GM21381 (cell line): ENCODE measurements around the gene CRYZ.
"Not testable (repeated sequence)": the region's sequence is repeated elsewhere in the genome, so short reads cannot be mapped to it uniquely, and the experiment has no call there.

Source experiments
- ATAC-seq: cut with Tn5 transposase; IDR thresholded peaks from one replicate; pipeline ENCODE4 v1.9.1; 2021; ENCODE audit warnings: mild to moderate bottlenecking, moderate library complexity; ENCODE audit not compliant: unreplicated experiment

The CRYZ gene

DNA sequence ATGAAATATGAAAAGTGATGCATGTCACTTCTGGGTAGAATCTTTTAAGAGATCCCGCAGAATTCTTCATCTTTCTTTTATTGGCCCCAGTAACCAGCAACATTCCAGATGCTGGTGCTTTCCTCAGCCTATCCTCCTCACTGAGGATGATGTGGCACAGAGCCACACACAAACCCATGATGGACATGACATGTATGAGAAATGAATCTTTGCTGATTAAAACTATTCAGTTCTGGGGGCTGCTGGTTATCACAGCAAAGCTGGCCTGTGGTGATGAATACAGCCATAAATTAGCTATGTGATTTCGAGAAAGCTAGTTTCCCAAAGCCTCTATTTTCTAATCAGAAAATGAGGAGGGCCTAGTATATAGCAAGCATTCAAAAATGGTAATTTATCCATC lies 51.0 kb downstream of the CRYZ start:
- no peak for ATAC-seq

DNA sequence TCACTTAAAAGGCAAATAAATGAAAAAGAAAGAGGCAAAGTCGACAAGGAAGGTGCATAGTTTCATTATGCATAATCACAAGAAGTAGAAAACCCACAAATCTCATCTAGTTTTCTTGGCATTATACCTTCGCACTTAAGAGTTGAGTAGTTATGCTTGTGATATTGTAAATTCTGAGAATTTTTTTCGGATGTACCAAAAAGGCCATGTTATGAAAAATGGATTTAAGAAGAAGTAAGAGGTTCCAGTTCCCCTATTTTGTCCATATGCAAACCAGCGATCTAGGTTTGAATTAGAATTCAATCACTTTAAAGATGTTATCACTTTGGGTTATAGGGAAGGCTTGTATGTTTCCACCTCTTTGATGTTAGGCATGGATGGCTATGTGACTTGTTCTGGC lies 51.4 kb downstream of the CRYZ start:
- ATAC-seq = peak; percentile 78

DNA sequence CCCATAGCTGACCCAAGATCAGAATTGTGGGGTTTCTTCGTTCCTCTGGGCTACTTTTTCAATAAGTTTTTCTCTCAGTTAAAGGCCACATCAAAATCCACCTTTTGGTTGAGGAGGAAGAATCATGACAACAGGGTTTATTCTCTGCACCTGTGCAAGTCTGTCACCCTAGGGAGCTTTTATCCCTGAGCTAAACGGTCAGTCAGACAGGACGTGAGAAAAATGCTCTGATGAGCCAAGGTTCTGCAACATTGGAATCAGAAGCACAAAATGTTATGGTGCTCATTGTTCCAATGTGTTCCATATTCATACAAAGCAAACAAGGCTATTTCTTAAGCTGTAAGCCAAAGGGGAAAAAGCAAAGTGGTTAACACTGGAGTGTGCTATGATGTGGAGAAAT lies 51.8 kb downstream of the CRYZ start:
- ATAC-seq = peak; percentile 48

DNA sequence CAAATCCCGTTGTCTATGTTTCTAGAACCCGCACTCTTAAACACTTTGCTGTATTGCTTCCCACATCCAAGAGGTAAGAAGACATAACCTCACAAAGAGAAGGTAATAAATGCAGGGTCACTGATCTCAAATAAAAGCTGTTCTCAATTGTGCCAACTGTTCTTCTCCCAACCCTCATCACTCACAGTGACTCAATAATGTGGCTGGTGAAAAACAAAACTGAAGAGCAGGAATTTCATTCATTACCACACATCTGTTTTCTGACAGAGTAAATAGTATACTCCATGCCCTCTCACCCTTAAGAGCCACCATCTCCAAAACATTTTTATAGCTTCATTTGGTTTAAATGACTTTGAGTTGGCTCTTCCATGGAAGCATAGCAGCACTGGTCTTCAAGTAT lies 53.0 kb downstream of the CRYZ start:
- no peak for ATAC-seq

DNA sequence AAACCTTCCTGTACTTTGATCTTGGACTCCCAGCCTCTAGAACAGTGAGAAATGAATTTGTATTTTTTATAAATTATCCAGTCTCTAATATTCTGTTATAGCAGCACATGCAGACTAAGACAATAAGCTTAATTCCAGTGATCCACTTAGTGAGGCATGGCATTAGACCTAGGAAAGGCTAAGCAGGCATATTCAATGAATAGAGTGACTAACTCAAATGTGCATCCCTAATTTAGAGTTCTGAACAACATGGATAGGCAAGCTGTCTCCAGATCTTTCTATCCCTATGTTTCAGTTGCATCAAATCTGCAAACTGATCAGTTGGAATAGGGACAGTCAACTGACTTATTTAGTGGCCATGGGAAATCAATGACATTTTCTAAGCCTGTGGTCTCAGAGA lies 54.9 kb downstream of the CRYZ start:
- ATAC-seq = no peak

DNA sequence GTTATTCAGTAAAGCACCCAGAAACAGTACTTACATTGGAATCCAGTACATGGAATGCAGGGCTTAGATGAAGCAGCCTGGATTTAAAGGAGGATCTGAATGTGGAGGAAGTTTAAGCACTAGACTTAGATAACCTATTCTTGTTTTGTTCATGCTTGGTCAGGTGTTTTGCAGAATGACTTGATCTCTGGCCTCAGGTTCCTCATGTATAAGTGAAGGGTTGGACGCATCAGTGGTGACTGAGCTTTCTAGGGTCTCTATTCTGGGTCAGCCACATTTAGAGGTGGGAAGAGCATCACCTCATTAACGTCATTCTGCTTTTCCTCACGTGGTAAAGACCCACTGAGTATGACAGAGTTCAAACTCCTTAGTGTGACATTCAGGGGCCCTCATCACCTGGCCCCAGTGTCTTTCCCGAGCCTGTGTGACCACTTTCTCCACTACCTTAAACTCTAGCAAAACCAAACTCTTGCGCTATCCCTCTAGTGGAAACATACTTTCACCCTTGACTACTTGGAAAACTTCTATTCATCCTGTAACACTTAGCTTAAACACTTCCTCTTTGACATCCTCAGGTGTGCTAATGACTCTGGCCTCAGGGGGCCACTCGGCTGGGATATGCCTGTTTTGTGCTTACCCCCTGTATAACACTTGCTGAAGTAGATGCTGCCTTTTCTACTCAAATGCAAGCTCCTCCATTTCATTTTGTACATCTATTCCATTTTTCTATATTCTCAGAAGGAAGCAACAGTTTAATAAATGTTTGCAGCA lies 58.4 kb downstream of the CRYZ start:
- no peak for ATAC-seq

DNA sequence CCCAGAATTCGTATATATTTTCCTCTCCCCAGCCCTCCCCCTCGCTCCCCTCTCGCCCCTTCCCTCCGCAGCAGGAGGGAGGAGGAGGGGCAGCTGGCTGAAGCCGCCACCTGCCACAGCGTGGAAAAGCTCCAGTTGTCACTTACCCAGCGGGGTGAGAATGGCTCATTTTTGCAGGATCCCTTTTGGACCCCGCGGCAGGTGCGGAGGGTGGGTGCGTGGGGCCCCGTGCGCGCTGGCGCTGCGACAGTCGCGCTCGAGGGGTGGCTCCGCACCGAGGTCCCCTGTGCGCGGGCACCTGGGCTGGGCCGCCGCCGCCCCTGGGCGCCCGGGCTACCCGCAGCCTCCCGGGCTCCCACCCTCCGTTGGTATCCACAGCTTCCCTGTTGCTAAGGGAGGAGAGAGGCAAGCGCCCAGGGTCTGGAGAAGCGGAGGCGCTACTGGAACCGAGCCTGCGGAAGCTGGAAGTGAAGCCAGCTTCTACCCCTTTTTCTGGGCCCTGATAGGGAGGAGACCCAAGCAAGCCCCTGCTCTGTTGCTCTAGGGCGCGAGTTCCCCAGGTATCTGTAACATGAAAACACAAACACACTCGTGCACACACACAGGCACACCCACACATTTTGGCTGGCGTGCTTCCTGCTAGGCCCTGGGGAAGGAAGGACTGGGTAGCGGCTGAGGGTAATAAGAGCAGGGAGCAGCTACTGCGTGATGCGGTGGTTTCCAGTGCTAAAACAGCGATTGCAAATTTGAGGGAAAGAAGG lies 59.3 kb downstream of the CRYZ start, which contains the start of gene ERICH3:
Gene ERICH3, minus strand, starts transcription at position 442 of the 761 bp plus-strand sequence. Its CDS starts 273 bp downstream, at position 169.
- no peak for ATAC-seq

DNA sequence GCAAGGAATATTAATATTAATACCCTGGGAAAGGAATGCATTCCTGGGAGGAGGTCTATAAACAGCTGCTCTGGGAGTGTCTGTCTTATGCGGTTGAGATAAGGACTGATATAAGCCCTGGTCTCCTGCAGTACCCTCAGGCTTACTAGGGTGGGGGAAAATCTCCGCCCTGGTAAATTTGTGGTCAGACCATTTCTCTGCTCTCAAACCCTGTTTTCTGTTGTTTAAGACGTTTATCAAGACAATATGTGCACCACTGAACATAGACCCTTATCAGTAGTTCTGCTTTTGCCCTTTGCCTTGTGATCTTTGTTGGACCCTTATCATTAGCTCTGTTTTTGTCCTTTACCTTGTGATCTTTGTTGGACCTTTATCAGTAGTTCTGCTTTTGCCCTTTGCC lies 62.0 kb downstream of the CRYZ start:
- ATAC-seq = not testable (repeated sequence)
